ENCODE measurements around the gene CYSRT1.
"Not testable (repeated sequence)": the region's sequence is repeated elsewhere in the genome, so short reads cannot be mapped to it uniquely, and the experiment has no call there.

Gene CYSRT1

DNA sequence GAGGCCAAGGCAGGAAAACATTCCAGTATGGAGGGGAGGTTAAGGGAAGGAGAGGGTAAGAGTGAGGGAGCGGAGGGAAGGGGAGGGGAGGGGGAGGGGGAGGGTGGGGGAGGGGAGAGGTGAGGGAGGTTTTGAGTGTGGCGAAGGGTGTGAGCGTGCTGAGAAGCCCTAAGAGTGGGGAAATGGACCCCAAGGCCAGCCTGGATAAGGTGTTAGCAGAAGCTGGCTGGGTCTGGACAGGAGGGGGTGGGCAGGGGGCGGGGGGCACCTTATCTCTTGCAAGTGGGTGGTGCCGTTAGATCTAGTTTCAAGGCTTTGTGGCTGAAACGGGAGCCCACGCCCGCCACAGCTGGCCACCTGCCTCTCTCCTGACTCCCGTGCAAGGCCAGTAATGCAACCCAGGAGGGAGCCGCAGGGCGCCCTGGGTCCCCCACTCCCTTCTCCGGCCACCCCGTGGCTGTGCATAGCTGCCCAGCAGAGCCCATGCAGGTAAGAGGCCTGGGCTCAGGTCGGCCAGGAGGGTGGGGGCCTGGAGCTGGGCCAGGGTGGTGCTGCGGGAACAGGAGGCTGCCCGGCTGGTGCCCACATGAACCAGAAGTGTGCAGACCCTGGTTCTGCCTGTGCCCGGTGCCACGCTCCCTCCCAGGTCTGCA is 3.0 kb downstream of the CYSRT1 start:
- DNase-seq = no peak

DNA sequence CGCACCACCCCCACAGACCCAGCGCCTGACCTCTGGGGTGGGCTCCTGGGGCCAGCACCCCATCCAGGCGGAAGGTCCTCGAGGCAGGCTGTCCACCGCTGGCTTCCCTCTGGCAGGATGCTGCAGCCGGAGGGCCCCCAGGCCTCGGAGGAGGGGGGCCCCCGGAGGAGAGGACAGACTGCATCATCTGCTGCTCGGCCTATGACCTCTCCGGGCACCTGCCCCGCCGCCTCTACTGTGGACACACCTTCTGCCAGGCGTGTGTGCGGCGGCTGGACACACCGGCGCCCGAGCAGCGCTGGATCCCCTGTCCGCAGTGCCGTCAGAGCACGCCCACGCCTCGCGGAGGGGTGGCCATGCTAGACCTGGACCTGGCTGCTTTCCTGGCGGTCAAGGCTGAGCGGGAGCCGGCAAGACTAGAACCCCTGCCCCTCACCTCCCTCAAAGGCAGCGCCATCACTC is 3.6 kb downstream of the CYSRT1 start:
- no peak for DNase-seq

DNA sequence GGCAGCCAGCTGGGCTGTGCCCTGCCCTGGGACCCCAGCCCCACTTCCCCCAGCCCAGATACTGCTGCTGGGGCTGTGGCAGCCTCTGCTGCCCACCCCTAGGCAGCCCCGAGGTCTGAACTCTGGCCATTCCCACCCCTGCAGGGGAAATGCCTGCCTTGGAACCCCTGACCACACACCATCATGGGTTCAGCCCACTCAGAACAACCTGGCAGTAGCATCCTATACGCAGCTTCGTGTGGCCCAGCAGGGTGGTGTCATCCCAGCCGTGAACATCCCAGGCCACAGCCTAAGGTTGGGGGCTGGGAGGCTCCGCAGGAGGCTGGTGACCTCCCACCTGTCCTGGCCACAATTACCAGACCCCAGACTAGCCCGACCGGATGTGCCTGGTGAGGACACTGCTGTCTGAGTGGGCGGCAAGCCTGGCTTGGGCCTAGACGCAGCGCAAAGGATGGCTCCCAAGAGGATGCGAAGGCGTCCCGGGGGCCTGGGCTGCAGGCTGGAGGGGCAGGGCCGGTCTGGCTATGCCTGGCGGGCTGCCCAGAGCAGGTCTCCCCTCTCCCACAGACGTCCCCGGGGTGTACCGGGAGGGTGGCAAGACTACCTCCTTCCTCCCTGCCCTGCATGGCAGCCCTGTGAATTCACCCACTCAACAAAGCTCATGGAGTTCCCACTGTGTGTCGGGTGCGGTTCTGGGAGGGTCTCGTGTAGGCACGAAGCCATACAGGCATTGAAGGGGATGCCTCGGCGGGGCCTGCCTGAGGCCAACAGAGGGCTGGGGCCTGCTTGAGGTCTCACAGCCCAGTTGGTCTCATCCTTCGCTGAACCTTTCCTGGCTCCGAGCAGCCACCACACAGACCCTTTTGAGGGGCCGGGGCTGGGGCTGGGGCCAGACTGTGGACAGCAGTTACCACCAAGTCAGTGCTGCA is 4.3 kb downstream of the CYSRT1 start:
- no peak for DNase-seq

DNA sequence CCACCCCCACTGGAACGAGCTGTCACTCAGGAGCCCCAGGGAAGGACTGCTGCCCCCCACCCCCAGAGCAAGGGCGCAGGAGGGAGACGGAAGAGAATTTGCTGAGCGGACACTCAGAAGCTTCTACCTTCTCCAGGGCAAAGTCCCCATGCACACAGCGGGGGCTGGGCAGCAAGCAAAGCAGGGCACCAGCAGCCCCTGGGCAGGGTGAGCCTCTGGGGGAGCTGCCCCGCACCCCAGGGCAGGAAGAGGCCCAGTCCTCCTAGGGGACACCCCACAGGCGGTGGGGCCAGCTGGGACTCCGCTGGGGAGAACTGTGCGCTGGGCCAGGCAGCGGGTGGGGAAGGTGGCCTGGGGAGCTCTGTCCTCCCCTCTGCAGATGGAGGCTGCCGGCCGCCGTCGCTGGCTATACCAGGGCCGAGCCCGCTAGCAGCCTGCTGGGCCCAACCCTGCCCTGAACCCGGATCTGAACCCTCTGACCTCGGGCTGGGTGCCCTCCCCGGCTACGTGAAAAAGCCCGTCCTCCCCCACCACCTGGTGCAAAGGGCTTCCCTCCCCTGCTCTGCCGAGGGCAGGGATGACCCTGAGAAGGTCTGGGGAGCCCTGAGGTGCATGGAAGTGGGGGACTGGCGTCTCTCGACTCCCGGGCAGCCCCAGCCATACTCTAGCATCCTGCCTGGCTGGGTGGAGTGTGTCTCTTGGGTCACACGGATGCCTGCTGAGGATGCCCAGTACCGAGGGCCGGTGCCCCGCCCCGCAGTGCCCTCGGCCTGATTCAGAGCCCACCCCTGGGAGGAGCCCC is 5.1 kb downstream of the CYSRT1 start:
- no peak for DNase-seq

DNA sequence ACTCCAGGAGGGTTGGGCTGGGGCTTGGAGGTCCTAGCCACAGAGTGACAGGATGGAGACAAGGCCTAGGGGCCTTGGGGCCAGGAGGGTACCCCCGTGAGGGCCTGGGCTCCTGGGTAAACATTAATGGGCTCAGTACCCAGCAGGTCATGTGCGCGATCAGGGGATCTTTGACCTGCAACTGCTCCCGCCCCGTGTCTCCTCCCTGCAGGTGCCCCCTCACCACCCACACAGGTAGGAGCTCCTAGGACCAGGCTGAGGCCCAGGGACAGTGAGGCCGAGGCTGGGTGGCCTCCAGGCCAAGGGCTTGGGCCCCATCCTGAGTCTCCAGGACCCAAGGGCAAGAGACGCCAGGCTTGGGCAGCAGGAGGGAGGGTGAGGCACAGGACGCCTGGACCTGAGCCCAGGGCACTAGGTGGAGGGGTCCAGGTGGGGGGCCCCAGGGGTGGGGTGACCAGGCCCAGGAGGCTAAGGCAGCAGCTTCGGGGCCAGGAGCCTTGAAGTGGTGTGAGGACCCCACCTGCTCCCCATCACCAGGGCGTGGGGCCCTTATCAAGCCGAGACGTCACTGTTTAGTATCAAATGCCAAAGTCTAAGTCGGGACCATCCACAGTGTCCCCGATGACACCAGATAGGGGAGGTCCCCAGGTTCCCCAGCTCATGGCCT is 5.9 kb downstream of the CYSRT1 start, which contains the start of gene SLC34A3:
Gene SLC34A3, plus strand, starts transcription at position 197 of the 667 bp plus-strand sequence. CDS start 802 bp downstream, outside the sequence.
- DNase-seq = no peak

DNA sequence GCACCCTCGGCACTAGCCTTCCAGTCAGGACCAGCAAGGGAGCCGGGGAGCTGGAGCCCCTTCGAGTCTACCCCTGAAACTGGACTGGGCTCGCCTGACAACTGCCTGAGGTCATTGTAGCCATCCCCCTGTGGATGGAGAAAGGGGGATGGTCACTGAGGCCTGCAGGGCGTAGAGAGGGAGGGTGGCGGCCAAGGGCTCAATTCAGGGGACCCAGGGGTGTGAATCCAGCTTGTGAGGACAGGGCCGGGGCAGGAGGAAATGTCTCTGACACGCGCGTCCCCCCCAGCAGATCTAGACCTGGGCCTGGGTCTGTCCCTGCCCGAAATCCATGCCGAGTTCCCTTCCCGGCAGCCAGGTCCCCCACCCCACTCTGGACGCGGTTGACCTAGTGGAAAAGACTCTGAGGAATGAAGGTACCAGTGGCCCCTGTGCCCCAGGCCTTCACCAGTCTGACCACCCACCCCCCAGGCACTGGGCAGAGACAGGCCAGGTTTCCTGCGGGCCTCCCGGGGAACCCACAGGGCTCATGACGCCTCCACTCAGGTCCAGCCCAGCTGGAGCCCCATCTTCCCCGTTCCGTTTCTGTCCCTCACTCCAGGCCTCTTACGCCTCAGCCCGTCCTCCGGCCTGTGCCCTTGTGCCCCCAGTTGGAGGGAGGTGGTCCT is 6.5 kb downstream of the CYSRT1 start:
- DNase-seq = no peak

DNA sequence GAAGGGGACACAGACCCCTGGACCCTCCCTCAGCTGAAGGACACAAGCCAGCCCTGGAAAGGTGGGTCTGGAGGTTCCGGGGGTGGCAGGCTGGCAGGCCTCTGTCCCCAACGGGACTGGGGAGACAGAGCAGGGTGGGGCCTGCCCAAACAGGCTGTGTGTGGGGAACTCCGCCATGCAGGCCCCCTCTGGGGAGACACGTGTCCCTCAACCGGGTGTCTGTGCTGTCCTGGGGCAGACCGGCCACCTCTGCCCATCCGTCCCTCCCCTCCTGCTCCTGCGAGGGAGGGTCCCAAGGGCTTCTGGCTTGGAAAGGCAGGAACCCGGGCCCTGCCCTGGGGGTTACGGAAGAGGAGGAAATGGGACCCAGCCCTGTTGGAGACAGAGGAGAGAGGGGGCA is 7.1 kb downstream of the CYSRT1 start:
- DNase-seq = no peak

DNA sequence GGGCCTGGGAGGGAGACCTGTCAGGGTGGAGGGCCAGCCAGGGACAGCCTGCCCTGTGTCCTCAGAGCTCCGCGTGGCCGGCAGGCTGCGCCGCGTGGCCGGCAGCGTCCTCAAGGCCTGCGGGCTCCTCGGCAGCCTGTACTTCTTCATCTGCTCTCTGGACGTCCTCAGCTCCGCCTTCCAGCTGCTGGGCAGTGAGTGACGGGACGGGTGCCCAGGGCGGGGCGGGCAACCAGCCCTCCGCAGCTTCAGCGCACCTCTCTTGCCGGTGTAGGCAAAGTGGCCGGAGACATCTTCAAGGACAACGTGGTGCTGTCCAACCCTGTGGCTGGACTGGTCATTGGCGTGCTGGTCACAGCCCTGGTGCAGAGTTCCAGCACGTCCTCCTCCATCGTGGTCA is 7.5 kb downstream of the CYSRT1 start:
- no peak for DNase-seq

DNA sequence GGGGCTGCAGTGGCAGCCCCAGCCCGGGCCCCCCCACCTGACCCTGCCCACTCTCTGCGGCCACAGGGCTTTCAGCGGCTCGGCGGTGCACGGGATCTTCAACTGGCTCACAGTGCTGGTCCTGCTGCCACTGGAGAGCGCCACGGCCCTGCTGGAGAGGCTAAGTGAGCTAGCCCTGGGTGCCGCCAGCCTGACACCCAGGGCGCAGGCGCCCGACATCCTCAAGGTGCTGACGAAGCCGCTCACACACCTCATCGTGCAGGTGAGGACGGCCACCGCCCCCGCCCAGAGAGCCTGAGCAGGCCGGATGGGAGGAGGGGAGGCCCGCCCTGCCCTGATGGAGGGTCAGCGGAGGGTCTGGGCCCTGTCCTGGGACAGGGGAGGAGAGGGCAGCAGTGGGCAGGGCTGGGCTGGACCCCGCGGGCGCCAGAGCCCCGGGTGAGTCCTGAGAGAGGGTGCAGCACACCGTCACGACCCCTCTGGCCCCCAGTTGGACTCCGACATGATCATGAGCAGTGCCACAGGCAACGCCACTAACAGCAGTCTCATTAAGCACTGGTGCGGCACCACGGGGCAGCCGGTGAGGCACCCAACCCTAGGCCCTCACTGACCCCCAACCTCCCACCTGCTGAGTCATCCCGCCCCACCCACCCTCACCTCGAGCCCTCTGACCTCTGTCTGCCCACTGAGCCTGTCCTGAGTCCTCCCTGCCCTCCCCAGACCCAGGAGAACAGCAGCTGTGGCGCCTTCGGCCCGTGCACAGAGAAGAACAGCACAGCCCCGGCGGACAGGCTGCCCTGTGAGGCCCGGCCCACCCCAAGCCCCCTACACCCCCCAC is 8.4 kb downstream of the CYSRT1 start:
- no peak for DNase-seq

DNA sequence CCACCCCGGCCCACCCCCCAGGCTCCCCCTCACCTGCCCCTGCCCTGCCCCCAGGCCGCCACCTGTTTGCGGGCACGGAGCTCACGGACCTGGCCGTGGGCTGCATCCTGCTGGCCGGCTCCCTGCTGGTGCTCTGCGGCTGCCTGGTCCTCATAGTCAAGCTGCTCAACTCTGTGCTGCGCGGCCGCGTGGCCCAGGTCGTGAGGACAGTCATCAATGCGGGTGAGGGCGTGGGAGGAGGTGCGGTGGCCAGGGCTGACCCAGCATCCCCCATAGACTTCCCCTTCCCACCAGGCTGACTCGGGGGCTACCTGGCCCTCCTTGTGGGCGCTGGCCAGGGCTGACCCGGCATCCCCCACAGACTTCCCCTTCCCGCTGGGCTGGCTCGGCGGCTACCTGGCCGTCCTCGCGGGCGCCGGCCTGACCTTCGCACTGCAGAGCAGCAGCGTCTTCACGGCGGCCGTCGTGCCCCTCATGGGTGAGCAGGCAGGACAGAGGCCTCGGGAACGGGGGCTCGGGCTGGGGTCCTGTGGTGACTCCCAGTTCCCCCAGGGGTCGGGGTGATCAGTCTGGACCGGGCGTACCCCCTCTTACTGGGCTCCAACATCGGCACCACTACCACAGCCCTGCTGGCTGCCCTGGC is 9.2 kb downstream of the CYSRT1 start:
- no peak for DNase-seq

DNA sequence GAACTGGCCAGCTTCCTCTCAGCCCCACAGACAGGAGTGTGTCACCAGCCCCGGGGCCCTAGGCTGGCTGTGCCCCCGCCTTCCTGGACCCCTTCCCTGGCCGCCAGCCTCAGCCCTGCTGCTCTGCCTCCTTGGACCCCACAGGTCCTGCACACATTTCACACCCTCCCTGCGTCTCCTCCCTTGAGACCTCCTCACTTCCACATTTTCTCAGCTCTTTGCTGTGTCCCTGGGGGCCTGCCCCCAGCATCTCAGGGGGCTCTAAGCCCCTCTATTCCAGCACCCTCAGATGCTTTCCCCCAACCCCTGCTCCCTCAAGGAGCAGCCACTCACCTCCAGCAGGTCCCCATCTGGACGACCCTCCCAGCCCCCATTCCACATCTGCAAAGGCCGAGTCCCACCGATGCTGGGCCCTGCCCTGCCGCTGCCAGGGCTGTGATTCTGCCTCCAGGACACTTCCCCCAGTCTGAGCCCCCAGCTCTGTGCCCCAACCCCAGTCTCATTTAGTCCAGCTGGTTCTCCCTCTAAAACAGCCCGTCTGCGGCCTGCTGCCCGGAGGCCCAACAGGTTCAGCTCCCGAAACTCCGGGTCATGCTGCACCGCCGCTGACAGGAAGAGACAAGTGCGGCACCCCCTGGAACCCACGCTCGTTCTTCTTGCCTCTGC is 9.9 kb downstream of the CYSRT1 start:
- no peak for DNase-seq

DNA sequence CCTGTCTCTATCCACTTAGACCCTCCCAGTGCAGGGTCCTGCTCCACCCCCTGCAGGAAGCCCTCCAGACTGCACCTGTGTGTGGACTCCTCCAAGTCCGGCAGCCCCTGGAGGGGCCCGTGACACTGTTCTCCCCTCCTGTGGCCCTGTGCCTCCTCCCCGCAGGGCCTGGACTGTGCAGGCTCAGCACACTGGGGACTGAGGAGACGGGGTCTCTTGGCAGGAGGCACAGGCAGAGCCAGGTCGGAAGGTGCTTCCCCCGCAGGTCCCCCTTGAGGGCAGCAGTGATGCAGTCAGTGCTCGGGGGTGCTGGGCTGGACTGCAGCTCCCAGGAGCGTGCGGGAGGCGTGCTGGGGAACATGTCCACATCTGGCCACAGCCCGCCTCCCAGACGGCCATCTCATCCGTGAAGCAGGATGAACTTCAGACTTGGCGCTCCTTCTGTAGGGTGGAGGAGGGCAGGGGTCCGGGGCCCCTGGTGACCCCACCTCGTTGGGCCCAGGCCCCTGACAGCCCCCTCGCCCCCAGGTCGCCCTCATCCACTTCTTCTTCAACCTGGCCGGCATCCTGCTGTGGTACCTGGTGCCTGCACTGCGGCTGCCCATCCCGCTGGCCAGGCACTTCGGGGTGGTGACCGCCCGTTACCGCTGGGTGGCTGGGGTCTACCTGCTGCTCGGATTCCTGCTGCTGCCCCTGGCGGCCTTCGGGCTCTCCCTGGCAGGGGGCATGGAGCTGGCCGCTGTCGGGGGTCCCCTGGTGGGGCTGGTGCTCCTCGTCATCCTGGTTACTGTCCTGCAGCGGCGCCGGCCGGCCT is 10.7 kb downstream of the CYSRT1 start:
- no peak for DNase-seq

DNA sequence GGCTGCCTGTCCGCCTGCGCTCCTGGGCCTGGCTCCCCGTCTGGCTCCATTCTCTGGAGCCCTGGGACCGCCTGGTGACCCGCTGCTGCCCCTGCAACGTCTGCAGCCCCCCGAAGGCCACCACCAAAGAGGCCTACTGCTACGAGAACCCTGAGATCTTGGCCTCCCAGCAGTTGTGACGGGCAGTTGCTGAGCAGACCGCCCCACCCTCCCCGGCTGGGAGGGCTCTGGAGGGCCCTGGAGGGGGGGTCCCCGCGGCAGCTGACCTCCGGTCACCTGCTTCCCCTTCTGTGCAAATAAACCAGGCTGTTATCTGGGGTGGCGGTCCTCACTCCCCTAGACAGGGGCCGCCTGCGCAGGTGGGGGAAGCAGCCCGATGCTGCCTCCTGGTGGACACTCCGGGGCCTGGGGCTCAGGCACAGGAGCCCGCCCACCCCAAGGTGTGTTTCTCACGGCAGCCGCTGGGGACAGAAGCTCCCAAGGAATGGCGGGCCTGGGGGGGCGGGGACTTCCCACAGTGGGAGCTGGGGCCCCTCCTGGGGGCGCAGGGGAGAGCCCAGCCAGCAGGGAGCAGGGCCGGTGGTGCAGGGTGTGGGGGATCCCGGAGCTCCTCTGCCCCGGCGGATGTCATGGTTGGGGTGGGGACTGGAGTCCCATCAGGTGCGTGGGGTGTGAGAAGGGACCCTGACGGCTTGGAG is 11.4 kb downstream of the CYSRT1 start:
- peak; percentile 91 for DNase-seq

DNA sequence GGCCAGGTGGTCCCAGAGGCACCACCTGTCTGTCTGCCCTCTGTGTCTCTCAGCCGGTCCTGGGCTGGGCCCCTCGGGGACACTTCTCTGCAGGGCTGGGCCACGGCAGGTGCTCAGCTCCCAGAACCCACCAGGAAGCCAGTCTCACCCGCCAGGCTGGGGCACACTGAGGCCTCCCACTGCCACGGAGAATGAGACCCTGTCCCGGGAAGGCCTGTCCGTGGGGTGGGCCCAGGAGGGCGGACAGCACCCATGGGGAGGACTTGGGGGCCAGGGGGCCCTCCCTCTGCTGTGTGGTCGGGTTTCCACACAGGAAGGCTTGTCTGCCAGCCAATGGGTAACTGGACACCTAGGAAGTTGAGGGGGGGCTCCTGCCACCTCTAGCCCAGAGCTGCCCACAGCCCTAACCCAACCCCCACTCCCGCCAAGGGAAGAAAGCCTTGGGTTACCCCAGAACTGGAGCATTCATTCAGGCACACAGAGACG is 12.0 kb downstream of the CYSRT1 start:
- DNase-seq = peak; percentile 55

DNA sequence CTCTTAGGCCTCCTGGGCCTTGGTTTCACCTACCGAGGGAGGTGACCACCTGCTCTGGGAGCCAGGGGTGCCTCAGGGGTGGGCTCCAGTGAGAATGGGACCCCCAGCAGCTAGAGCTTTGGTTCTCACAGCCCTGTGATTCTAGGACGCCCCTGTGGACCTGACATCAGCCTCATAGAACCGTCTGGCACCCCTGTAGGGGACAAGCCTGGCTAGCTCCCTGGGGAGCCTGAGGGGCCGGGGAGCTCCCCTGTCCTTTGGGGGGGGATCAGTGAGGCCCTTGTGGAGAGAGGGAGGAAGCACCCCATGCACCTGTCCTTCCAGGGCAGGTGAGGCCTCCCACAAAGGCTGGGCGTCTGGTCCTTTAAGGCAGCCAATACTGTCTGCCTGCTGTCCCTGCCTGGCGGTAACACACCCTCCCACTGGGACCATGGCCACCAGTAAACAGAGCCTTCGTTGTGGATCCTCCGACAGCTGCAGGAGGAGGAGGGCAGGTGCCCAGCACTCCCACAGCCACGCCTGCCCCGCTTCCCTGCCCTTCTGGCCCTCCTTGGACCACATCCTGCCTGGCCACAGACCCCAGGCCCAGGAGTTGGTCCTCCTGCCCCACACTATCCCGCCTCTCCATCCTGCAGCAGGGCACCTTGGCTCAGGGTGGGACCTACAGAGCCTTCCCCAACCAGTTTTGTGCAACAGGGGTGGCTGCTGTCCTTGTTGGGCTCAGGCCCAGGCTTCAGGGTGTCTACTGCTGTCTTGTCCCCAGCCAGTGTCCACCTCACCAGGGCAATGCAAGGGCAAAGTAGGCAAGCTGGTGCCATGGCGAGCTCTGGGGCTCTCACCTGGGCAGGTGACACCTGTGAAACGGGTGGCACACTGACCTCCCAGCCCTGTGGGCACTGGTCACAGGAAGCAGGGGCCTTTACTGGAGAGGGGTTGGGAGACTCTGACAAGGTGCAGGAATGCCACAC is 13.1 kb downstream of the CYSRT1 start:
- peak; percentile 57 for DNase-seq

DNA sequence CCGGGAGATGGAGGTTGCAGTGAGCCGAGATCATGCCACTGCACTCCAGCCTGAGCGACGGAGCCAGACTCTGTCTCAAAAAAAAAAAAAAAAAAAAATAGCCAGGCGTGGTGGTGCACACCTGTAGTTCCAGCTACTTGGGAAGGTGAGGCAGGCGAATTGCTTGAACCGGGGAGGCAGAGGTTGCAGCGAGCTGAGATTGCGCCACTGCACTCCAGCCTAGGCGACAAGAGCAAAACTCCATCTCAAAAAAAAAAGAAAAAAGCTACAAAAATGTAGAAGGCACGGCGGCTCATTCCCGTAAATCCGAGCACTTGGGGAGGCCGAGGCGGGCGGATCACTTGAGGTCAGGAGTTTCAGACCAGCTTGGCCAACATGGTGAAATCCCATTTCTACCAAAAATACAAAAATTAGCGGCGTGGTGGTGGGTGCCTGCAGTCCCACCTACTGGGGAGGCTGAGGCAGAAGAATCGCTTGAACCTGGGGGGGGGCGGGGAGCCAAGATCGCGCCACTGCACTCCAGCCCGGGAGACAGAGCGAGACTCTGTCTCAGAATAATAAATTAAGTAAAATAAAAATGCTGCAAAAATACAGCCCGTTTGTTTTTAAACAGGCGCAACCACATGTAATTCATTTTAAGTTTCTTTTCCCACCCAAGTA is 14.7 kb downstream of the CYSRT1 start:
- DNase-seq = not testable (repeated sequence)

All from NCI-H2171 treated with DMSO at 0.1 percent for 48 hours (cell line).